Dendritic cell treated with granulocyte-macrophage colony-stimulating factor and Interleukin-4, amounts not matched to agents 40 ng/mL and 50 ng/mL, for 4 days (primary cell): ENCODE measurements around the gene SDHAF4.

Experiments
- H3K27ac Mint-ChIP-seq: one replicate; pipeline ENCODE4 v1.8.0; 2022; ENCODE audit warnings: mild to moderate bottlenecking, mixed read lengths
- H3K27me3 Mint-ChIP-seq: one replicate; pipeline ENCODE4 v1.8.0; 2022; ENCODE audit warnings: mild to moderate bottlenecking, mixed read lengths
- H3K36me3 Mint-ChIP-seq: one replicate; pipeline ENCODE4 v1.8.0; 2022; ENCODE audit warnings: low read depth, mixed read lengths
- H3K4me1 Mint-ChIP-seq: one replicate; pipeline ENCODE4 v1.8.0; 2022; ENCODE audit warnings: low read depth, mixed read lengths
- H3K4me3 Mint-ChIP-seq: one replicate; pipeline ENCODE4 v1.8.0; 2022; ENCODE audit warnings: mild to moderate bottlenecking, moderate library complexity, mixed read lengths
- H3K9me3 Mint-ChIP-seq: one replicate; pipeline ENCODE4 v1.8.0; 2022; ENCODE audit warnings: mixed read lengths
- intact Hi-C: fragments of 100-400 bp; cut with micrococcal nuclease; formaldehyde crosslinking; loops from one replicate; pipeline ENCODE4 v1.15.0; 2022

Gene SDHAF4

GRCh38 chr6:70616728-70617260, 50.1 kb downstream of the SDHAF4 start:
- H3K4me3 Mint-ChIP-seq: no peak overlapping the region
- intact Hi-C loops: no loop called here
- H3K27ac Mint-ChIP-seq: no peak overlapping the region
- H3K4me1 Mint-ChIP-seq: no peaks in the 10 kb centered on the region
- H3K36me3 Mint-ChIP-seq: no peaks in the 10 kb centered on the region
- peaks cover 5% of the 10 kb centered on the region for H3K27me3 Mint-ChIP-seq
- H3K9me3 Mint-ChIP-seq: no peaks in the 10 kb centered on the region

GRCh38 chr6:70620746-70621145, 54.0 kb downstream of the SDHAF4 start:
- Mint-ChIP-seq H3K36me3 (no peaks in the 10 kb centered on the region), H3K27ac (no peak overlapping the region), H3K4me3 (no peak overlapping the region), H3K27me3 (no peaks in the 10 kb centered on the region), H3K4me1 (no peaks in the 10 kb centered on the region), H3K9me3 (no peaks in the 10 kb centered on the region)
- intact Hi-C loops: no loop called here

GRCh38 chr6:70622461-70622860, 55.7 kb downstream of the SDHAF4 start:
- H3K27me3 Mint-ChIP-seq: no peaks in the 10 kb centered on the region
- intact Hi-C loops: no loop called here
- no peaks in the 10 kb centered on the region for H3K4me1 Mint-ChIP-seq
- no peaks in the 10 kb centered on the region for H3K36me3 Mint-ChIP-seq
- H3K9me3 Mint-ChIP-seq: no peaks in the 10 kb centered on the region
- H3K4me3 Mint-ChIP-seq: no peak overlapping the region
- no peak overlapping the region for H3K27ac Mint-ChIP-seq

- no peaks in the 10 kb centered on the region for H3K27me3 Mint-ChIP-seq
- no peaks in the 10 kb centered on the region for H3K36me3 Mint-ChIP-seq
- H3K4me3 Mint-ChIP-seq: no peak overlapping the region
- H3K9me3 Mint-ChIP-seq: no peaks in the 10 kb centered on the region
- H3K27ac Mint-ChIP-seq: no peak overlapping the region
- intact Hi-C loops: no loop called here
- no peaks in the 10 kb centered on the region for H3K4me1 Mint-ChIP-seq
These were observed 58.7 kb downstream of the SDHAF4 start for GRCh38 chr6:70625436-70625835.

GRCh38 chr6:70627500-70628254, 60.9 kb downstream of the SDHAF4 start:
- H3K4me1 Mint-ChIP-seq: no peaks in the 10 kb centered on the region

GRCh38 chr6:70629929-70630328, 63.2 kb downstream of the SDHAF4 start:
- H3K27me3 Mint-ChIP-seq: no peaks in the 10 kb centered on the region
- no peak overlapping the region for H3K4me3 Mint-ChIP-seq
- H3K27ac Mint-ChIP-seq: no peak overlapping the region
- H3K36me3 Mint-ChIP-seq: no peaks in the 10 kb centered on the region
- no peaks in the 10 kb centered on the region for H3K9me3 Mint-ChIP-seq
- H3K4me1 Mint-ChIP-seq: no peaks in the 10 kb centered on the region
- intact Hi-C loops: no loop called here

More at GRCh38 chr6:70627500-70628254, 60.9 kb downstream of the SDHAF4 start:
- H3K27ac Mint-ChIP-seq: no peak overlapping the region
- no peaks in the 10 kb centered on the region for H3K27me3 Mint-ChIP-seq
- H3K4me3 Mint-ChIP-seq: no peak overlapping the region
- no peaks in the 10 kb centered on the region for H3K36me3 Mint-ChIP-seq
- no peaks in the 10 kb centered on the region for H3K9me3 Mint-ChIP-seq
- intact Hi-C loops: no loop called here

GRCh38 chr6:70633870-70634269, 67.1 kb downstream of the SDHAF4 start:
- Mint-ChIP-seq H3K4me1 (no peaks in the 10 kb centered on the region), H3K36me3 (no peaks in the 10 kb centered on the region), H3K9me3 (no peaks in the 10 kb centered on the region), H3K27ac (no peak overlapping the region), H3K4me3 (no peak overlapping the region), H3K27me3 (no peaks in the 10 kb centered on the region)
- intact Hi-C loops: no loop called here

GRCh38 chr6:70636596-70636995, 69.9 kb downstream of the SDHAF4 start:
- intact Hi-C loops: no loop called here
- Mint-ChIP-seq H3K27me3 (no peaks in the 10 kb centered on the region), H3K27ac (no peak overlapping the region), H3K9me3 (no peaks in the 10 kb centered on the region), H3K36me3 (no peaks in the 10 kb centered on the region), H3K4me3 (no peak overlapping the region), H3K4me1 (peaks cover 5% of the 10 kb centered on the region)

GRCh38 chr6:70638468-70638867, 71.7 kb downstream of the SDHAF4 start:
- intact Hi-C loops: no loop called here
- no peak overlapping the region for H3K27ac Mint-ChIP-seq
- peaks cover 5% of the 10 kb centered on the region for H3K4me1 Mint-ChIP-seq
- no peaks in the 10 kb centered on the region for H3K36me3 Mint-ChIP-seq
- H3K9me3 Mint-ChIP-seq: no peaks in the 10 kb centered on the region
- H3K4me3 Mint-ChIP-seq: no peak overlapping the region
- no peaks in the 10 kb centered on the region for H3K27me3 Mint-ChIP-seq
